HFFc6 (cell line): ENCODE measurements around the gene PNRC2. TPM values are rescaled to one million over a fixed set of nuclear protein-coding genes. Genes with fewer than 3 reads are reported as not detected.
A peak's percentile ranks its signal among the peaks of the same experiment; 100 is the strongest.

Experiments used
- DNase-seq: peaks from one replicate; pipeline ENCODE4 v3.0.0-alpha.2; 2018
- H3K27ac Mint-ChIP-seq: 2 replicates; pipeline ENCODE4 v1.8.0; 2020; ENCODE audit warnings: mild to moderate bottlenecking, mixed read lengths
- H3K27me3 Mint-ChIP-seq: 2 replicates; pipeline ENCODE4 v1.8.0; 2021; ENCODE audit warnings: mild to moderate bottlenecking, moderate library complexity, mixed read lengths; ENCODE audit not compliant: insufficient read depth
- H3K36me3 Mint-ChIP-seq: 2 replicates; pipeline ENCODE4 v1.8.0; 2021; ENCODE audit warnings: low read depth, mixed read lengths
- H3K4me1 Mint-ChIP-seq: 2 replicates; pipeline ENCODE4 v1.8.0; 2020; ENCODE audit warnings: low read depth, mixed read lengths
- H3K4me3 Mint-ChIP-seq: 2 replicates; pipeline ENCODE4 v1.8.0; 2020; ENCODE audit warnings: mild to moderate bottlenecking, moderate library complexity, mixed read lengths
- H3K9me3 Mint-ChIP-seq: 2 replicates; pipeline ENCODE4 v1.8.0; 2020; ENCODE audit warnings: mild to moderate bottlenecking, mixed read lengths
- total RNA-seq, 6 experiments: library from RNA; stranded (reverse); fragmentation: NEBNext Ultra II Directional; extraction: Animal tissue kit (Norgen Biotek cat#: 25700); gene quantifications; 2 replicates in 1 of 6; 3 replicates in 5 of 6; pipeline ENCODE4 v1.2.3, GENCODE V29; 2021
- TF ChIP-seq, protein P1 (sequence below): fragments of 200-600 bp; sonication (generic); IDR thresholded peaks from 2 replicates; pipeline ENCODE4 v1.5.0; 2021; ENCODE audit warnings: antibody characterized with exemption, mild to moderate bottlenecking

The PNRC2 gene
- total RNA-seq, 6 experiments from 2014 or later = 59.5 to 76.4 (median 64.0) TPM

DNA sequence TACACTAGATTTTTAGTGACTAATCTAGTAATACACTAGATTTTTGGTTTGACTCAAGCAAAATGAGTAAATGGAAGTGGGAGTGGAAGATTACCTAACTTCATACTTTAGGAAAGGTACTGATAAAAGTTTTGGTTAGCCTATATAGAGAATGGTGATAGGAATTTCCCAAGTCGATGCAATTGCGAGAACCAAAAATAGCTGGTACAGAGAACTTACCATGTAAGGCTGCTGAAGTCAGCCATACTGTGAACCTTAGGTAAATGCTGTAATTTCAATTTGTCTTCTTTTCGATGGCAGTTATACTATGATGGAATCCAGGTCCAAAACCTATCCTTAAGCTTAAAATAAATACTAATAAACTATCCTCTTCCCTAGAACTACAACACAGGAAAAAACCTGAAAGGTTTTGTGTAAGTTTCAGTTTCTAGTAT, 4.6 kb downstream of the PNRC2 start:
- TF ChIP-seq, protein P1, sequence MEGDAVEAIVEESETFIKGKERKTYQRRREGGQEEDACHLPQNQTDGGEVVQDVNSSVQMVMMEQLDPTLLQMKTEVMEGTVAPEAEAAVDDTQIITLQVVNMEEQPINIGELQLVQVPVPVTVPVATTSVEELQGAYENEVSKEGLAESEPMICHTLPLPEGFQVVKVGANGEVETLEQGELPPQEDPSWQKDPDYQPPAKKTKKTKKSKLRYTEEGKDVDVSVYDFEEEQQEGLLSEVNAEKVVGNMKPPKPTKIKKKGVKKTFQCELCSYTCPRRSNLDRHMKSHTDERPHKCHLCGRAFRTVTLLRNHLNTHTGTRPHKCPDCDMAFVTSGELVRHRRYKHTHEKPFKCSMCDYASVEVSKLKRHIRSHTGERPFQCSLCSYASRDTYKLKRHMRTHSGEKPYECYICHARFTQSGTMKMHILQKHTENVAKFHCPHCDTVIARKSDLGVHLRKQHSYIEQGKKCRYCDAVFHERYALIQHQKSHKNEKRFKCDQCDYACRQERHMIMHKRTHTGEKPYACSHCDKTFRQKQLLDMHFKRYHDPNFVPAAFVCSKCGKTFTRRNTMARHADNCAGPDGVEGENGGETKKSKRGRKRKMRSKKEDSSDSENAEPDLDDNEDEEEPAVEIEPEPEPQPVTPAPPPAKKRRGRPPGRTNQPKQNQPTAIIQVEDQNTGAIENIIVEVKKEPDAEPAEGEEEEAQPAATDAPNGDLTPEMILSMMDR = no peak
- H3K9me3 Mint-ChIP-seq = no peaks in the 10 kb centered on the region
- DNase-seq = no peak
- peaks cover 44% of the 10 kb centered on the region for H3K4me1 Mint-ChIP-seq
- peaks cover 4% of the 10 kb centered on the region; the same call in 1 of the 2 replicates for H3K27me3 Mint-ChIP-seq
- no peak overlapping the region for H3K4me3 Mint-ChIP-seq
- peak overlapping the region; percentile 55 for H3K27ac Mint-ChIP-seq
- H3K36me3 Mint-ChIP-seq = peaks cover 52% of the 10 kb centered on the region

GRCh38 chr1:23964790-23965740, 5.4 kb downstream of the PNRC2 start:
- DNase-seq = no peak
- peaks cover 47% of the 10 kb centered on the region for H3K36me3 Mint-ChIP-seq
- peaks cover 44% of the 10 kb centered on the region for H3K4me1 Mint-ChIP-seq
- H3K27ac Mint-ChIP-seq = peak overlapping the region; percentile 55
- no peaks in the 10 kb centered on the region; the same call in 1 of the 2 replicates for H3K27me3 Mint-ChIP-seq
- TF ChIP-seq, protein P1 = no peak
- H3K4me3 Mint-ChIP-seq = no peak overlapping the region
- H3K9me3 Mint-ChIP-seq = no peaks in the 10 kb centered on the region

- TF ChIP-seq, protein P1 = no peak
- H3K27me3 Mint-ChIP-seq = no peaks in the 10 kb centered on the region; the same call in 1 of the 2 replicates
- no peaks in the 10 kb centered on the region for H3K9me3 Mint-ChIP-seq
- no peak for DNase-seq
- H3K4me3 Mint-ChIP-seq = no peak overlapping the region
- H3K36me3 Mint-ChIP-seq = peaks cover 32% of the 10 kb centered on the region
- 0 out of 2 replicates have a peak overlapping the region, but pooled peaks have one; percentile 36 for H3K27ac Mint-ChIP-seq
- peaks cover 35% of the 10 kb centered on the region for H3K4me1 Mint-ChIP-seq
These were observed 7.4 kb downstream of the PNRC2 start for GRCh38 chr1:23966973-23967493.

DNA sequence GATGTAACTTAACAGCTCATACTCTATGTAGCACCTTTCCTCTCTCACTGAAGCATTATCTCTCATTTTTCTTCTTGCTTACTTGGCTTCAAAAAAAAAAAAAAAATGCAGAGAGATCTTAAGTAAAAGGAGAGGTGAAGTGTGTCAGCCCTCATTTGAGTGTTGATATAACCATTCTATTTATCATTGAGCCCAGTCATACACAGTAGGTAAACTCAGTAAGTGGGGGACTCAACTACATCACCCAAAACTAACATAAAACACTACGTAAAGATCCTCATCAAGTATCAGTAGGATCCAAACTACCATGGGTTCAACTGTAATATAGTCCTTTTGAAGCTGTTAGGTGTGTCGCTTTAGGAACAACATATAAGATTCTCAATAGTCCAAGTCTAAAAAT, 8.2 kb downstream of the PNRC2 start:
- H3K27ac Mint-ChIP-seq = no peak overlapping the region
- peaks cover 29% of the 10 kb centered on the region for H3K4me1 Mint-ChIP-seq
- H3K9me3 Mint-ChIP-seq = no peaks in the 10 kb centered on the region
- no peaks in the 10 kb centered on the region; the same call in 1 of the 2 replicates for H3K27me3 Mint-ChIP-seq
- peaks cover 28% of the 10 kb centered on the region for H3K36me3 Mint-ChIP-seq
- DNase-seq = no peak
- TF ChIP-seq, protein P1 = no peak
- no peak overlapping the region for H3K4me3 Mint-ChIP-seq

DNA sequence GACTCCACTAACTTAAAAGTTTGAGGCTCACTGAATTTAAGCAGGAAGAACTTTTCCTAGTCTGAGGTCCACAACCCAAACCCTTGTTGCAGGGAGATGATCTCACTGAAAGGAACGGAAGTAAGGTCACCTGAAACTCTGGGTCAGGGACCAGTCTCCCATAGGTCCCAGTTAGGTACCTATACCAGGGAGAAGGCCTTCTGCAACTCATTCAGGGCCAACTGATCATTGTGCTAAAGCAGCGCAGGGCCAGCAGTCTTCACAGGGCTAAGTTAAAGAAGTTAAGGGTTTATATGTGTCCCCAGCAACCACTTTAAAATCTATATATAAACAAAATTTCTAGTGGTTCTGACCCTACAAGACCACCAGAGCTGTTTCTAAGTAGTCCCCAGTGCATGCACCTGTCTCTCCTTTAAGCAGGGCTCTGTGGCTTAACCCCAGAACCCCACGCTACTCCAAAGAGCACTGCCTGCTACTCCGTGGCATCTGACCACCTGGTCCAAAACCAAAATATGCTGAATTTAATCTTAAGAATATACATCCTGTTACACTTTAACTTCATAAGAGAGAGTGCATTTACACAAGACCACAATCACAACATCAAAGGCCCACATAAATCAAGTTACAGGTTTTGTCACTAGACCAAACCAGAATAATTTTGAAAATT, 17.7 kb downstream of the PNRC2 start:
- Mint-ChIP-seq H3K4me3 (peak overlapping the region; percentile 94), H3K4me1 (peaks cover 58% of the 10 kb centered on the region), H3K27ac (no peak overlapping the region), H3K36me3 (peaks cover 38% of the 10 kb centered on the region), H3K27me3 (no peaks in the 10 kb centered on the region; the same call in 1 of the 2 replicates), H3K9me3 (no peaks in the 10 kb centered on the region)
- TF ChIP-seq, protein P1 = no peak
- no peak for DNase-seq
